GM12891 (cell line): ENCODE data around the gene KRT20.

Source experiments
- PAX5 ChIP-seq: IDR thresholded peaks from 2 replicates; pipeline ENCODE4 v1.6.1; 2011; ENCODE audit warnings: low read length, moderate library complexity, mild to moderate bottlenecking; ENCODE audit not compliant: insufficient read depth, severe bottlenecking
- POLR2A ChIP-seq: IDR thresholded peaks from 2 replicates; pipeline ENCODE4 v1.6.1; 2011; ENCODE audit warnings: low read depth, low read length, control low read depth

- TF ChIP-seq POLR2A (no peak), PAX5 (no peak)
These were observed 36.0 kb upstream of the KRT20 start for GRCh38 chr17:40921026-40921425.
